GM18526 (cell line): ENCODE results near the gene TMPO.

Experiments
- POLR2A ChIP-seq: IDR thresholded peaks from 3 replicates; pipeline ENCODE4 v1.6.1; 2011; ENCODE audit not compliant: insufficient read length; ENCODE audit errors: extremely low read depth

Gene TMPO

GRCh38 chr12:98595243-98595988 is 80.0 kb downstream of the TMPO start:
- TF ChIP-seq POLR2A: no peak
